Right cardiac atrium (tissue), 5 donors: Measurements from ENCODE around the gene ASB9. TPM values are rescaled to one million over a fixed set of nuclear protein-coding genes. Genes with fewer than 3 reads are reported as not detected.
"Not testable (repeated sequence)": the region's sequence is repeated elsewhere in the genome, so short reads cannot be mapped to it uniquely, and the experiment has no call there.

ENCODE experiments used
- ATAC-seq, 2 donors: fragments of 200-7000 bp; cut with Tn5 transposase; one replicate each; pipeline versions ENCODE4 v1.8.0 to v1.9.1; 2020; ENCODE audit warnings: moderate library complexity in 2 of 2, mild to moderate bottlenecking in 1 of 2
- DNase-seq, 3 donors: peaks; one replicate each; pipeline ENCODE4 v3.0.0-alpha.2; 2020
- H3K27ac ChIP-seq: one replicate; pipeline ENCODE4 v1.5.1; 2013; ENCODE audit warnings: mild to moderate bottlenecking, low read length, control low read depth, moderate library complexity
- H3K27me3 ChIP-seq: one replicate; pipeline ENCODE4 v1.6.1; 2013; ENCODE audit not compliant: control insufficient read depth, insufficient read depth
- H3K4me1 ChIP-seq: one replicate; pipeline ENCODE4 v1.6.1; 2013; ENCODE audit warnings: low read length; ENCODE audit not compliant: control insufficient read depth, insufficient read depth
- H3K4me3 ChIP-seq: one replicate; pipeline ENCODE4 v1.5.1; 2013; ENCODE audit warnings: low read length, control low read depth
- H3K9me3 ChIP-seq: one replicate; pipeline ENCODE4 v1.6.1; 2013; ENCODE audit warnings: low read length; ENCODE audit not compliant: control insufficient read depth
- WGBS: extraction: QIAGEN DNeasy Blood & Tissue Kit; methylation state at CpG from one replicate; pipeline ENCODE4 v1.1.7; 2013; 5-methylcytosine and 5-hydroxymethylcytosine counted together
- intact Hi-C, 4 donors: fragments of 100-400 bp; cut with DNase I; formaldehyde crosslinking; loops; one replicate each; pipeline versions ENCODE4 v1.11.0 to v1.14.0; 2022 to 2023
- polyA plus RNA-seq: library from polyadenylated mRNA; stranded (reverse); fragments of 200-250 nt; gene quantifications from one replicate; pipeline ENCODE4 v1.2.3, GENCODE V29; 2013
- total RNA-seq, 4 donors: library from RNA; stranded (reverse); fragmentation: NEBNext Ultra II Directional; extraction: Animal tissue kit (Norgen Biotek cat#: 25700); gene quantifications; one replicate each; pipeline ENCODE4 v1.2.1, GENCODE V29; 2021
- donor health status: healthy with polysubstance abuse.
- donor health status: DM: no; HTN: yes; CAD: no.
- donor health status: DM: no; HTN: no; CAD: no.
- donor health status: DM: no; HTN: yes; CAD: no; lungs with severe emphysema.
- donor health status: DM: yes; HTN: yes; CAD: no.

Gene ASB9
- total and polyA plus RNA-seq, 5 donors: 0.89 to 2.0 (median 0.96) TPM

- Histone ChIP-seq H3K9me3 (no peaks in the 10 kb centered on the region), H3K27me3 (no peaks in the 10 kb centered on the region), H3K4me1 (peaks cover 2% of the 10 kb centered on the region), H3K4me3 (no peak overlapping the region), H3K27ac (peak overlapping the region; percentile 70)
- no peak for DNase-seq
- peak; percentile 48 to 69 for ATAC-seq
- intact Hi-C loops: no loop called here
- 41% methylated on average over 2 of the region's 2 CpGs for WGBS
Observed at GRCh38 chrX:15298201-15298600, 28.3 kb upstream of the ASB9 start.

- no peaks in the 10 kb centered on the region for H3K27me3 ChIP-seq
- no peak for ATAC-seq
- no peak for DNase-seq
- H3K4me3 ChIP-seq: no peak overlapping the region
- intact Hi-C loops: no loop called here
- no peaks in the 10 kb centered on the region for H3K4me1 ChIP-seq
- no peak overlapping the region for H3K27ac ChIP-seq
- WGBS: 100% methylated on average over 2 of the region's 2 CpGs
- H3K9me3 ChIP-seq: no peaks in the 10 kb centered on the region
Observed at GRCh38 chrX:15293451-15293850, 23.6 kb upstream of the ASB9 start.

- ATAC-seq (no peak), DNase-seq (no peak)
- H3K27ac ChIP-seq: no peak overlapping the region
- H3K9me3 ChIP-seq: no peaks in the 10 kb centered on the region
- intact Hi-C loops: no loop called here
- no peaks in the 10 kb centered on the region for H3K4me1 ChIP-seq
- no peak overlapping the region for H3K4me3 ChIP-seq
- 97% methylated on average over 3 of the region's 3 CpGs for WGBS
- H3K27me3 ChIP-seq: no peaks in the 10 kb centered on the region
Observed at GRCh38 chrX:15292861-15293260, 23.0 kb upstream of the ASB9 start.

DNA sequence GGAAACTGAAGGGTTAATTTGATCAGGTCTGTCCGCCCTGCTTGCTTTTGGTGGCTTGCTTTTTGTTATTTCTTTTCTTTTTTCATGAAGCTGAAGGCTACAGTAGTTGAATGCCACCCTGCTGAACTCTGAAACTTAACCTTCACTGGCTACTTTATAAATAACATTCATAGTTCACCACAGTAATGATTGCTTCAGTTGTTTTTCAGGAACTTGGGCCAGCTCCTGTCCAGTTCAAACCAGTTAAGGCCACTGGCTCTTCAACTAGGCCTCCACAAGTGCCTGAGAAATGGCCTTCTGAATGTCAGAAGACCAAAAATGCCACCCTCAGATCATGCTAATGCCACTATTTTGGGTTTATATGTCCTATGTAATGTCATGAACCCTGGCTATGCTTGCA, 7.7 kb upstream of the ASB9 start:
- ATAC-seq: peak in 1 of 2 donors; percentile 26
- WGBS: 48% methylated on average over 1 of the region's 1 CpG

GRCh38 chrX:15274946-15275345, 5.1 kb upstream of the ASB9 start:
- ATAC-seq: no peak
- no peak overlapping the region for H3K27ac ChIP-seq
- 93% methylated on average over 2 of the region's 2 CpGs for WGBS

More for the DNA sequence above, 7.7 kb upstream of the ASB9 start:
- intact Hi-C loops: no loop called here
- no peaks in the 10 kb centered on the region for H3K4me1 ChIP-seq
- no peak overlapping the region for H3K4me3 ChIP-seq
- no peaks in the 10 kb centered on the region for H3K27me3 ChIP-seq
- DNase-seq: no peak
- no peaks in the 10 kb centered on the region for H3K9me3 ChIP-seq
- H3K27ac ChIP-seq: no peak overlapping the region

DNA sequence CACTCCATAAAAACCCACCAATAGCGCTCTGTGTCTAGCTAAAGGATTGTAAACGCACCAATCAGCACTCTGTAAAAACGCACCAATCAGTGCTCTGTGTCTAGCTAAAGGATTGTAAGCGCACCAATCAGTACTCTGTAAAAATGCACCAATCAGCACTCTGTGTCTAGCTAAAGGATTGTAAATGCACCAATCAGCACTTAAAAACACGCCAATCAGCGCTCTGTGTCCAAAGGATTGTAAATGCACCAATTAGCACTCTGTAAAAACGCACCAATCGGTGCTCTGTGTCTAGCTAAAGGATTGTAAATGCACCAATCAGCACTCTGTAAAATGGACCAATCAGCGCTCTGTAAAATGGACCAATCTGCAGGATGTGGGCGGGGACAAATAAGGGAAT, 3.4 kb upstream of the ASB9 start:
- H3K4me1 ChIP-seq, DNase-seq, H3K9me3 ChIP-seq, H3K27me3 ChIP-seq, ATAC-seq, H3K27ac ChIP-seq, intact Hi-C loops, H3K4me3 ChIP-seq: not testable (repeated sequence)
- WGBS: 95% methylated on average over 10 of the region's 10 CpGs

More at GRCh38 chrX:15274946-15275345, 5.1 kb upstream of the ASB9 start:
- no peaks in the 10 kb centered on the region for H3K4me1 ChIP-seq
- no peak overlapping the region for H3K4me3 ChIP-seq
- intact Hi-C loops: no loop called here
- H3K9me3 ChIP-seq: no peaks in the 10 kb centered on the region
- no peak for DNase-seq
- H3K27me3 ChIP-seq: no peaks in the 10 kb centered on the region

DNA sequence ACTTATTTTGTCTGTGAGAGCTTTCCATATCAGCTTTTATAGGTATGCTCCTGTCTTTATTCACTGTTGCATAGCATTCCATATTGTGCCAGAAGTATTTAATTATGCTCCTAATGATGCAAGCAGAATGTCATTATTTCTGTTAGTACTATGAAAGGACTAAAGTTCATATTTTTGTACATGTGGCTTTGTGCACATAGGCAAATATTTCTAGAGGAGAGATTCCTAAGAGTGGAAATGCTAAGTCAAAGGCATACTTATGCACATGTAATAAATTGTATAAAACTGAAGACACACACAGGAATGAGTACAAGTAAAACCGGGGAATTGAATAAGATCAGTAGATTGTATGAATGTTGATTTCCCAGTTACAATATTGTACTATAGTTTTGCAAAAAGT, 1.9 kb upstream of the ASB9 start:
- Histone ChIP-seq H3K27ac (no peak overlapping the region), H3K9me3 (no peaks in the 10 kb centered on the region), H3K4me1 (no peaks in the 10 kb centered on the region), H3K27me3 (no peaks in the 10 kb centered on the region), H3K4me3 (no peak overlapping the region)
- ATAC-seq: no peak
- no peak for DNase-seq
- 86% methylated on average over 1 of the region's 1 CpG for WGBS
- intact Hi-C loops: no loop called here

- ATAC-seq: no peak
- no peaks in the 10 kb centered on the region for H3K27me3 ChIP-seq
- H3K4me3 ChIP-seq: no peak overlapping the region
- intact Hi-C loops: no loop called here
- no peak overlapping the region for H3K27ac ChIP-seq
- WGBS: 97% methylated on average over 1 of the region's 1 CpG
- no peak for DNase-seq
- no peaks in the 10 kb centered on the region for H3K9me3 ChIP-seq
- no peaks in the 10 kb centered on the region for H3K4me1 ChIP-seq
Observed at GRCh38 chrX:15269120-15269519, 763 bp downstream of the ASB9 start.

- ATAC-seq (no peak), DNase-seq (no peak)
- Histone ChIP-seq H3K27ac (no peak overlapping the region), H3K4me1 (no peaks in the 10 kb centered on the region), H3K4me3 (no peak overlapping the region), H3K9me3 (no peaks in the 10 kb centered on the region), H3K27me3 (no peaks in the 10 kb centered on the region)
- intact Hi-C loops: no loop called here
Observed at GRCh38 chrX:15254852-15255251, 15.0 kb downstream of the ASB9 start.

DNA sequence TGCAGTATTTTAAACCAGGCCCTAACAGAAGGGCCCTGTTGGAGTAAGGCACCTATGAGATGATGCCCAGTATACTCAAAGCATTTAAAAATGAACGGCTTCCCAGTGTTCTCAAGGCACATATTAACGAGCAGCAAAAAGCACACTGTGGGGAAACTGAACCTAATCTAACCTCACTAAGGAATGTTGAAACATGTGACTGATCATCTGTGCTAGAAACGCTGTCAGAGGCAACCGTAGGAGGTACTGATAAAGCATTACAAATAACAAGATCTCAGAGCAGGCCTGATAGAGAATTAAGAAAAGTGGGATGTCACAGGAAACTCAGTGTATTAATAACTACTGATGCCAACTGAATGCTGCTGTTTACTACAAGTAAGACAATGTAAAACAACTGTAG, 24.0 kb downstream of the ASB9 start:
- intact Hi-C loops: loop anchor here in 1 of 4 donors (10.0 kb wide), 1 partner anchor 1201 kb away; no protein-coding TSS in a partner anchor
- no peak for ATAC-seq

DNA sequence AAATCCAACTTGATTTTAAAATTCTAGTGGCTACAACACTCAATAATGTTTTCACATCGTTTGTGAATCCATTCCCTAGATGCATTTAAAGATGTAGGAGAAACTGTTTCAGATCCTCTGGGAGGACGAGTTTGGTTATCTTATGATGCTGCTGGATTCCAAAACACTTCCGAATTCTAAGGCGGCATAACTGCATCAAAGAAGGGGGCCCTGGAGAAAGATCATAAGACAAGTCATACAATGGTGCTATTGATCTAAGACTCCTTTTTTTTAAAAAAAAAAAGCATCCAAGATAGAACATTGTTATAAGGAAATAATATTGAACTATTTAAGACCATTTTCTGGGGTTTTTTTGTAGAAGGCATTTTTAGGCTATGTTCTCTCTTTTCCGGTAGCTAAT, 25.5 kb downstream of the ASB9 start:
- 71% methylated on average over 5 of the region's 5 CpGs for WGBS
- DNase-seq (no peak), ATAC-seq (no peak)
- H3K27ac ChIP-seq: no peak overlapping the region
- intact Hi-C loops: loop anchor here in 2 of 4 donors (5.0 to 10.0 kb wide), 2 partner anchors 1200 to 1202 kb away; no protein-coding TSS in a partner anchor
- no peak overlapping the region for H3K4me3 ChIP-seq
- H3K9me3 ChIP-seq: no peaks in the 10 kb centered on the region
- H3K4me1 ChIP-seq: no peaks in the 10 kb centered on the region
- no peaks in the 10 kb centered on the region for H3K27me3 ChIP-seq

More for the DNA sequence above, 24.0 kb downstream of the ASB9 start:
- Histone ChIP-seq H3K27ac (no peak overlapping the region), H3K4me1 (no peaks in the 10 kb centered on the region), H3K9me3 (no peaks in the 10 kb centered on the region), H3K27me3 (no peaks in the 10 kb centered on the region), H3K4me3 (no peak overlapping the region)
- WGBS: 34% methylated on average over 4 of the region's 4 CpGs
- DNase-seq: no peak

DNA sequence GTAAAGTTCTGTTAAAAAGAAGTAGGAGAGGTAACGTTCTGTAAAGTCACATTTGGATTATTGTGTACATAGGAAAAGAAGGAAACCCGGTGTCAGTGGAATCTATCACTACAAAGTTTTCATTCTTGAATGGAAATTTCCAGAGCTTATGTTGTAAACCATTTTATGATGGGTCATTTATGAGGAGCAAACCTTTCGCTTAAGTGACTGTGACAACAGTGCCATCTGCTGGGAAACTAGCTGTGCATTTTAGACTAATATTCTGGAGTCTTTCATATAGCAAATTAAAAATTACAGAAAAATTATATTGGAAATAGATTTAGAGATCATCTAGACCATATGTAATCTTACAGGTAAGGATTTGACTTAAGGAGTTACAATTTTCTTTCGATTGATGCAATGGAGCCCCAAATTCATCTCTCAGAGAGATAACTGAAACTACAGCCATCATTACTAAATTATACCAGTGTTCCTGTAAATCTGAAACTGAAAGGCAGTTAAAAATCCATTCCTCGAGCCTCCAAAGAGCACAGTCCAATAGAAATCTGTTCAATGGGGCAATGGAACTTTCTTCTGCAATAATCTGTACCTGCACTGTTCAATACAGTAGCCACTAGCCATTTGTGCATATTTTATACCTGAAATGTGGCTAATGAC, 26.9 kb downstream of the ASB9 start:
- no peaks in the 10 kb centered on the region for H3K4me1 ChIP-seq
- no peak for ATAC-seq
- DNase-seq: no peak
- no peak overlapping the region for H3K4me3 ChIP-seq
- no peaks in the 10 kb centered on the region for H3K9me3 ChIP-seq
- intact Hi-C loops: loop anchor here in 2 of 4 donors (5.0 to 10.0 kb wide), 2 partner anchors 1198 to 1201 kb away; no protein-coding TSS in a partner anchor
- 17% methylated on average over 5 of the region's 5 CpGs for WGBS
- H3K27ac ChIP-seq: no peak overlapping the region
- H3K27me3 ChIP-seq: no peaks in the 10 kb centered on the region
